Activated T-helper 17 cell treated with anti-CD3 and anti-CD28 coated beads, Interleukin-2, amount 50 U/mL, for 72 hours (primary cell): ENCODE measurements around the gene GPRC5A. TPM values are rescaled to one million over a fixed set of nuclear protein-coding genes. Genes with fewer than 3 reads are reported as not detected.

Source experiments
- ATAC-seq: fragments of 150-1000 bp; cut with Tn5 transposase; replicated peaks from 2 replicates; pipeline ENCODE4 v1.10.0; 2021; ENCODE audit warnings: mild to moderate bottlenecking, moderate library complexity
- H3K27ac Mint-ChIP-seq: one replicate; pipeline ENCODE4 v1.8.0; 2022; ENCODE audit warnings: mixed read lengths
- H3K27me3 Mint-ChIP-seq: one replicate; pipeline ENCODE4 v1.8.0; 2022; ENCODE audit warnings: mixed read lengths
- H3K36me3 Mint-ChIP-seq: one replicate; pipeline ENCODE4 v1.8.0; 2022; ENCODE audit warnings: low read depth, mild to moderate bottlenecking, mixed read lengths
- H3K4me1 Mint-ChIP-seq: one replicate; pipeline ENCODE4 v1.8.0; 2022; ENCODE audit warnings: mixed read lengths
- H3K4me3 Mint-ChIP-seq: one replicate; pipeline ENCODE4 v1.8.0; 2022; ENCODE audit warnings: mild to moderate bottlenecking, mixed read lengths
- H3K9me3 Mint-ChIP-seq: one replicate; pipeline ENCODE4 v1.8.0; 2022; ENCODE audit warnings: mixed read lengths
- total RNA-seq, 2 donors: library from RNA; stranded (reverse); gene quantifications; one replicate each; pipeline ENCODE4 v1.2.3, GENCODE V29; 2022

Gene GPRC5A
- total RNA-seq, 2 donors from 2014 or later: 0.99 to 2.9 TPM

- ATAC-seq: no peak
- Mint-ChIP-seq H3K27me3 (peaks cover 6% of the 10 kb centered on the region), H3K9me3 (no peaks in the 10 kb centered on the region), H3K4me1 (no peaks in the 10 kb centered on the region), H3K4me3 (no peak overlapping the region), H3K36me3 (no peaks in the 10 kb centered on the region), H3K27ac (no peak overlapping the region)
Measured at GRCh38 chr12:12933742-12934141, 42.4 kb downstream of the GPRC5A start.

DNA sequence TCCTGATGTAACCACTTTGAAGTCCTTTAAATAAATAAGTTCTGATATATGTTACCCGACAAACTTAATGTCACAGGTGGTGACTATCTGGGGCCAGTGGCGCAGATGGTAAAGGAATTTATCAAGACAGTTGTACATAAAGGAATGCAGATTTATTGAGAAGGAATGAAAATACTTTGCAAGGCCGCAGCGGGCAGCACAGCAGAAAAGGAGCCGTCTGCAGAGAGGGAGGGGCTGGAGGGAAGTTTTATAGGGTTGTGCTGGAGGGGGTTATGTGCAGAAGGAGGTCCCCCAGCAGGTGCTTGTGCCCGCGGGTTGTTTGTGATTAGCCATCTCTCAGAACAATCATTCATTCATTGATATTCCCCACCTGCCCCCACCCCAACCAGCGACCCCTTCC, 43.2 kb downstream of the GPRC5A start:
- no peaks in the 10 kb centered on the region for H3K9me3 Mint-ChIP-seq

DNA sequence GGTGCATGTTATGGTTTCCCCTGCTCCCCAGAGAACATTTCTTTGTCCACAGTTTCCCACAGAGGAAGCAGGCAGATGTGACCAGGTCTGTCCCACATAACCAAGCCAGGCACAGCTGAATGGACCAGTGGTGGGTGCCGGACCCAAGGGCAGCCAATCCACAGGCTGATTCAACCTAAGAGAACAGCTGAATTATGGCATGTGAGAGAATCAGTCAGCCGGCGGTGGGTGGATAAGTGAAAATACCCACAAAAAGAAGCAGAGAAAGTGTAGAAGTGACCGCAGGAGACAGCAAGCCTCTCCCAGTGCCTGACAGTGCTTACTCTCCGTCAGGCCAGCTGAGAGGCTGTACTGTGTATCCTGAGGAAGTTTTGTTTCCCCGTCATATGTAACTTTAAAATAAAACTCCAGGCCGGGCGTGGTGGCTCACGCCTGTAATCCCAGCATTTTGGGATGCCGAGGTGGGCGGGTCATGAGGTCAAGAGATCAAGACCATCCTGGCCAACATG, 45.7 kb downstream of the GPRC5A start:
- H3K27ac Mint-ChIP-seq: no peak overlapping the region
- ATAC-seq: no peak
- no peaks in the 10 kb centered on the region for H3K4me1 Mint-ChIP-seq
- H3K36me3 Mint-ChIP-seq: no peaks in the 10 kb centered on the region
- no peak overlapping the region for H3K4me3 Mint-ChIP-seq
- H3K27me3 Mint-ChIP-seq: peaks cover 3% of the 10 kb centered on the region
- H3K9me3 Mint-ChIP-seq: no peaks in the 10 kb centered on the region

More for the DNA sequence above, 43.2 kb downstream of the GPRC5A start:
- Mint-ChIP-seq H3K36me3 (no peaks in the 10 kb centered on the region), H3K27me3 (peaks cover 6% of the 10 kb centered on the region), H3K4me3 (no peak overlapping the region), H3K27ac (no peak overlapping the region), H3K4me1 (no peaks in the 10 kb centered on the region)
- no peak for ATAC-seq

GRCh38 chr12:12938541-12938940, 47.2 kb downstream of the GPRC5A start:
- Mint-ChIP-seq H3K4me1 (no peaks in the 10 kb centered on the region), H3K27ac (no peak overlapping the region), H3K27me3 (peaks cover 3% of the 10 kb centered on the region), H3K4me3 (no peak overlapping the region), H3K9me3 (no peaks in the 10 kb centered on the region), H3K36me3 (no peaks in the 10 kb centered on the region)
- no peak for ATAC-seq

- H3K27me3 Mint-ChIP-seq: peaks cover 6% of the 10 kb centered on the region
- no peak overlapping the region for H3K4me3 Mint-ChIP-seq
- H3K36me3 Mint-ChIP-seq: no peaks in the 10 kb centered on the region
- no peaks in the 10 kb centered on the region for H3K4me1 Mint-ChIP-seq
- H3K27ac Mint-ChIP-seq: no peak overlapping the region
- ATAC-seq: no peak
- H3K9me3 Mint-ChIP-seq: no peaks in the 10 kb centered on the region
Measured at GRCh38 chr12:12939888-12940287, 48.5 kb downstream of the GPRC5A start.

DNA sequence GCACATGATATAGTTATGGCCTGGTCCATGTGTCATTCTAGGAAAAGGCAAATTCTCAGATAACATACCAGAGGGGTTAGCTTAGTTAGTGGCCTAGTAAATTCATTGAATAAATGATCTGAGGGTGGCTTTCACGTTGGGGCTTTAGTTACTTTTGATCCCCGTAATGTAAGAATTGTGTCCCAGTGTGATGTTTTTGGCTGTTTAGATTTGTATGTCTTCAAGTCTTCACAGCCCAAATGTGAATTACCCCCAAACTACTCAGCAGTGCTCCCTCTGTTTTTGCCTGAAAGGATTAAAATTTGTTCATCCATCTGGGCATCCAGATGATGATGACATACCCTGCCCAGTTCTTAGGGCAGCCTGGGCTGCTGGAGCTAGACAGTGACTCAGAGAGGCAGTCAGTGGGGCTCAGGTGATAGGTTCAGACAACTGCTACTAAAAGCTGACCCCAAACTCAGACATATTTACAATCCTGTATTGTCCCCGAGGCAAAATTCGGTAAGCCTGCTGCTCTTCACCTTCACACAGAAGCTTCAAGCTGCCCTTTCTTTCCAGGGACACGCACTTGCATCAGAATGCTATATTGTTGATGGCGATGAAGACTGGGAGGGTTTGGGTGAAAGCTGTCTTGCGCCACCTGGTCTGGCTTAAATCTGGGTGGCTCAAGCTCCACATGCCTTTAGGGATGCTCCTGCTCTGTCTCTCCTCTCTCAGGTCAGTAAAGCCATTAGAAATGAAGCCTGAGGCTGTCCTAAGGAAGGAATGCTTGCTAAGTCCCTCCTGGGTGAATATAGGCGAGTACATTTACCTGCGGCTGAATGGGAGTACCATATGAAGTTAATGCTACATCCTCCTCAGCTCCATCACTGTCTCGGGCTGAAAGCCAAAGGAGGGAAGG, 50.3 kb downstream of the GPRC5A start:
- no peak overlapping the region for H3K4me3 Mint-ChIP-seq
- H3K36me3 Mint-ChIP-seq: no peaks in the 10 kb centered on the region
- peaks cover 6% of the 10 kb centered on the region for H3K27me3 Mint-ChIP-seq
- no peak for ATAC-seq
- no peaks in the 10 kb centered on the region for H3K4me1 Mint-ChIP-seq
- no peak overlapping the region for H3K27ac Mint-ChIP-seq
- no peaks in the 10 kb centered on the region for H3K9me3 Mint-ChIP-seq

DNA sequence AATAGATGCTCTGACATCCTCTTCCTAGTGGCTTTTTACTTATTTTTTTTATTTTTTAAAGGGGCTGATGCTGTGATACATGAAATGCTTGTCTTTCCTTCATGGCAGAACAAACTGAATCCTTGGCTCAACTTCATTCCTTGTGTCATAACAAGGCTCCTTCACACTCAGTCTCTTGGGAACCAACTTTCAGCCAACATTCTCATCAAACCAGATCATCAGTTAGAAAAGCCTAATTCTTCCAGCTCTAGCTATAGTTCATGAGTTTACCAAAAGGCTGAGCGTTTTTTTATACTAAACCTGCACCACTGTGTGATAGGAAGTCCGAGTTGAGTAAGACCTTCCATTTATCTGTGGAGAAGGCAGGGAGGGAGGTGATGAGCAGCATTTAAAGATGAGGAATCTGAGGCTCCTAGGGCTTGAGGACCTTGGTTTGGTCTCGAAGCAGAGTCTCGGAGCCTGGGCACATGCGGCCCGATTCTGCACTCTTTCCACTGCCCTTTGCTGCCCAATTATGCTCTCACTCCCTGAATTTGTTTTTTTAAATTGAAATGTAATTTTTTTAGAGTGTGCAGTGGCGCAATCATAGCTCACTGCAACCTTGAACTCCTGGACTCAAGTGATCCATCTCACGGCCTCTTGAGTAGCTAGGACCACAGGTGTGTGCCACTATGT, 52.4 kb downstream of the GPRC5A start:
- Mint-ChIP-seq H3K4me3 (no peak overlapping the region), H3K4me1 (no peaks in the 10 kb centered on the region), H3K36me3 (no peaks in the 10 kb centered on the region), H3K27me3 (peaks cover 3% of the 10 kb centered on the region), H3K27ac (no peak overlapping the region), H3K9me3 (no peaks in the 10 kb centered on the region)
- ATAC-seq: no peak

- Mint-ChIP-seq H3K9me3 (no peaks in the 10 kb centered on the region), H3K4me3 (no peak overlapping the region), H3K27ac (no peak overlapping the region), H3K27me3 (peaks cover 6% of the 10 kb centered on the region), H3K4me1 (no peaks in the 10 kb centered on the region), H3K36me3 (no peaks in the 10 kb centered on the region)
- no peak for ATAC-seq
Measured at GRCh38 chr12:12945591-12945990, 54.2 kb downstream of the GPRC5A start.

DNA sequence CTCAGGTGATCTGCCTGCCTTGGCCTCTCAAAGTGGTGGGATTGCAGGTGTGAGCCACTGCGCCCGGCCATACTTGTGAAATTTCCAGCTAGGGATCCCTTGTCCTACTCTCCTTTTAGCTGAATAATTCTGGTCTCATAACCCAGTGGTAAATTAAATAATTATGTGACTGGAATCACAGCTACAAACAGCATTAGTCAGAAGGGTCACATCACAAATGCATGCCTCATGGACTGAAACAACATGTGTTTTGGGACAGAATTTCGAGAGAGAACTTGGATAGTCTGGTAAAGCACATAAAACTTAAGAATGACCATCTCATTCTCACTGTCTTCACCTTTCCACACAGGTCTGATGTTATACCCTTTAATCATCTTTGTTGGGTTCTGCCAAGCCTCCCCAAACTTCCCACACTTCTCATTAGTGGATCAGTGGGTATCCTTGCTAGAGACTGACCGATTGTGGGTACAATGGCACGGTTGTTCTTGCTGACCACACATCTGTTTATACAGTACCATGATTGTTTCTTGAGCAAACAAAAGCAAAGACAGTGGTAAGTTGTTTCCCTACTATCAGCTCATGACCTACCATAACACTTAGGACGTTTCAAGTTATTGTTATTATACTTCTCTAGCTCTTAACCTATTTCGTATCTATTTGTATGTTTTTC, 55.5 kb downstream of the GPRC5A start:
- ATAC-seq: no peak
- no peaks in the 10 kb centered on the region for H3K4me1 Mint-ChIP-seq
- no peak overlapping the region for H3K4me3 Mint-ChIP-seq

DNA sequence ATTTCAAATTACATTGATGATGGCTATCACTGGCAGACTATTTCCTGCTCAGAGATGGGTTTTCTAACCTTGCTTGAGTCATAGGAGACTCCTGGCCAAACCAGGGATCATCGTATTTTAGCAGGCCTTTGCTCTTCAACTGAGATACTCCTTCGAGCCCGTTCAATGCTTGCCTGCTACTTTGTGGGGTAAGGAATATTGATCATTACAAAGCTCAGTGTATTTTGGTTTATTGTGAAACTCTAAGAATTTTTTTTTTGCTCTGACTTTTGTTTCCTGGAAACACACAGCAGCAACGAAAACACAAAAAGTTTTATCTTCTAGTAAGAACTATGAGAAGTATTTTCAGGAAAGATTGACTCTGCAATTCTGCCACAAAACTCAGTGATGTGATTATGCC, 56.5 kb downstream of the GPRC5A start:
- no peaks in the 10 kb centered on the region for H3K9me3 Mint-ChIP-seq
- ATAC-seq: no peak
- H3K27ac Mint-ChIP-seq: no peak overlapping the region
- peaks cover 6% of the 10 kb centered on the region for H3K27me3 Mint-ChIP-seq
- H3K4me1 Mint-ChIP-seq: no peaks in the 10 kb centered on the region
- H3K4me3 Mint-ChIP-seq: no peak overlapping the region
- H3K36me3 Mint-ChIP-seq: no peaks in the 10 kb centered on the region

More for the DNA sequence above, 55.5 kb downstream of the GPRC5A start:
- no peaks in the 10 kb centered on the region for H3K9me3 Mint-ChIP-seq
- no peaks in the 10 kb centered on the region for H3K36me3 Mint-ChIP-seq
- H3K27me3 Mint-ChIP-seq: peaks cover 6% of the 10 kb centered on the region
- no peak overlapping the region for H3K27ac Mint-ChIP-seq

- no peaks in the 10 kb centered on the region for H3K36me3 Mint-ChIP-seq
Measured at GRCh38 chr12:12951504-12951903, 60.1 kb downstream of the GPRC5A start.

DNA sequence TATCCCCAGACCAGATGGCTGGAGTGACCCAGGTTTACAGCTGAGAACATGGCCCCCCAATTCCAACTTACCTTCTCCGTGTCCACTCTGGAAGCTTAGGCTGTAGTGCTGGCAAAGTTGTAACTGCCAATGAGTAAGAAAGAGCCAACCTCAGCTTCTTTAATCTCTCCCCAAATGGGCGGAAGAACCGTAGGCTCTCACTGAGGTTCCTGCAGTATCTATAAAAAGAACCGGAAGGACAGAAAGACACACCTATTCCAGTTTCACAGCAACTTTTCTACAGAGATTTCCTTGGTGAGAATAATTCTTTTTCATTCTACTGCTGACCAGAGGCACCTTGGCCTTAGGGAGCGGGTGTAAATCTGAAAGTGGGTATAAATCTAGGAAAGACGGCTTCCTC, 60.7 kb downstream of the GPRC5A start, which contains the start of gene GPRC5D:
Gene GPRC5D, minus strand, starts transcription at position 135 of the 400 bp plus-strand sequence. CDS start 1,786 bp downstream, outside the sequence.
- Mint-ChIP-seq H3K4me3 (no peak within 1 kb of the TSS), H3K4me1 (no peaks in the 10 kb centered on the region), H3K27me3 (peaks cover 3% of the 10 kb centered on the region), H3K27ac (no peak within 1 kb of the TSS), H3K36me3 (no peaks in the 10 kb centered on the region), H3K9me3 (no peaks in the 10 kb centered on the region)
- ATAC-seq: no peak

More at GRCh38 chr12:12951504-12951903, 60.1 kb downstream of the GPRC5A start:
- no peak for ATAC-seq
- Mint-ChIP-seq H3K27ac (no peak overlapping the region), H3K9me3 (no peaks in the 10 kb centered on the region), H3K27me3 (peaks cover 3% of the 10 kb centered on the region), H3K4me1 (no peaks in the 10 kb centered on the region), H3K4me3 (no peak overlapping the region)

DNA sequence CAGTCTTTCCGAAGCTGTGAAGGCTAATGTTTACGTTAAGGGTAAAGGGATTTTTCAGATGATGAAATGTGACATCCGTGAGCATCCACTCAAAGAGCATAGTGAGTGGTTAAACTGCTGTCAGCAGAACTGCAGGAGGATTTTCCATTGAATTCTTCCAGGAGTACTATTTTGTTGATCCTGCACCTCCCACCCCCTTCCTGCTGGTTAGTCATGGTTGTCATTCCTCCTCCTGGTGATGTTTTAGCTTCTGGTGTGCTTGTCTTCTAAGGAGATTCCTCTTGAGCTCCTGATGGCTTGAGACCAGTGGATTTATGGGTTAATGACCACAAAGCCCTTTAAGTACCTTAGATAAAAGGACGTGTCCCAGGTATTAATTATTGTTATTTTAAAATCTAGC, 63.0 kb downstream of the GPRC5A start:
- no peaks in the 10 kb centered on the region for H3K36me3 Mint-ChIP-seq
- ATAC-seq: no peak
- no peaks in the 10 kb centered on the region for H3K9me3 Mint-ChIP-seq
- H3K4me3 Mint-ChIP-seq: no peak overlapping the region
- H3K27ac Mint-ChIP-seq: no peak overlapping the region
- H3K27me3 Mint-ChIP-seq: peaks cover 5% of the 10 kb centered on the region
- no peaks in the 10 kb centered on the region for H3K4me1 Mint-ChIP-seq

DNA sequence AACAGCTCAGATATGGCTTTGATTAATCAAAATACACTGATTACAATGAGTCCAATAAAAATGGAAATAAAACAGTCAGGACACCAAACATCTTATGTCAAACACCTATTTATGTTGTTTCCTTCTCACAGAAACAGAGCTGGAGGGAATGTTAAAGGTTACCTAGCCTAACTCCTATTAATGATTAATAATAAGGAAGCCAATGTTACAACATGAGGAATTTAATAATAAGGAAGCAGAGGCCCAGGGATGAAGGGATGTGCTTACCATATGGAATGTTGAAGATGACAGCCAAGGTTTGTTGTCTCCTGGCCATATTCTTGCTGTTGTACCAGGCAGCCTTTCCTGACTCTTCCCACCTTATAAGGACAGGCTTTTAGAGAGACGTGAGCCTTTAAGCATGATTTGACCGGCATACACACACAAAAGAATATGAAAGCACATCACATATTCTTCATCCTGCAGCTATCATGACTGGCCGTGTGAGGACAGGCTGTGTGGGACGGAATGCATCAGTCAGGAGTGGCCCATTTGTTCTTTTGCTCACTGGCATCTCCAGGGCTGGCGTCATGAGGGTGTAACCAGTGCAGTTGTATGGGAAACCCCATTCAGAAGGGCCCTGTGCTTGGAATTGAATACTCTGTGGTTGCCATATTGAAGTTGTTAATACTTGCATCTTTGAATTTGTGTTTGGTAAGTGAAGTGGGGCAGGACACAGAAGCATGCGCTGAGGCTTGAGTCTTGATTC, 63.7 kb downstream of the GPRC5A start:
- no peak for ATAC-seq
- Mint-ChIP-seq H3K4me1 (no peaks in the 10 kb centered on the region), H3K9me3 (no peaks in the 10 kb centered on the region), H3K27ac (no peak overlapping the region), H3K4me3 (no peak overlapping the region), H3K36me3 (no peaks in the 10 kb centered on the region), H3K27me3 (peaks cover 3% of the 10 kb centered on the region)
